Dedifferentiated amniotic fluid mesenchymal stem cell (primary cell): ENCODE results near the gene MLX.
"Not testable (repeated sequence)": the region's sequence is repeated elsewhere in the genome, so short reads cannot be mapped to it uniquely, and the experiment has no call there.

Source experiments
- DNase-seq: peaks from one replicate; pipeline ENCODE4 v3.0.0-alpha.2; 2016; ENCODE audit errors: extremely low spot score

The MLX gene

DNA sequence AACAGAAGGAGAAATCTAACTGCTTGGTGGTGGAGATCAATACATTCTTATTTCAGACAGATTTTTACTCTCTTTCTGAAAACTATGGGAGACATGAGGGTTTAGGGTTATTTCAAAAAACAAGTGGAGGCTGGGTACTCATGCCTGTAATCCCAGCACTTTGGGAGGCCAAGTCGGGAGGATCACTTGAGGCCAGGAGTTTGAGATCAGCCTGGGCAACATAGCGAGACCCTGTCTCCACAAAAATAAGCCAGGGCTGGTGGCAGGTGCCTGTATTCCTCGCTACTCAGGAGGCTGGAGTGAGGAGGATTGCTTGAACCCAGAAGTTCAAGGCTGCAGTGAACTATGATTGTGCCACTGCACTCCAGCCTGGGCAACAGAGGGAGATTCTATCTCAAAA is 55.1 kb downstream of the MLX start:
- DNase-seq: not testable (repeated sequence)
